ENCODE data around the gene ZNF575. TPM values are rescaled to one million over a fixed set of nuclear protein-coding genes. Genes with fewer than 3 reads are reported as not detected.

The ZNF575 gene
- total RNA-seq, 1 donor from 2014 or later: 1.3 TPM

DNA sequence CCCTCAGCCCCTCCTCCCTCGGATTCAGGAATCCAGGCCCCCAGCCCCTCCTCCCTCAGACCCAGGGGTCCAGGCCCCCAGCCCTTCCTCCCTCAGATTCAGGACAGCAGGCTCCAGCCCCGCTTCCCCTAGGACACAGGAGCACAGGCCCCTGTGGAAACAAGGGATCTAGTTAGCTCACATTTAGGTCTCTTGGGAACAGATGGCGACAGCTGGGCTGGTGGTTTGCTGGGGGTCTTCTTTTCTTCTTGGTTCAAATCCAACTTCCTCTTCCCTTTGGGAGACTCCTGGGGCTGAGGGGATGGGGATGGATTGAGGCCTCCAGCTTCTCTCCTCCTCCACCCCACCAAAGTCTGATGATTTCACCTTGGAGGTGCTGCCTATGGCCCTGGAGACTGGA, 19.6 kb downstream of the ZNF575 start:
- no peaks in the 10 kb centered on the region for H3K27me3 ChIP-seq (ENCODE audit: insufficient read depth, low read length)
- no peaks in the 10 kb centered on the region for H3K79me2 ChIP-seq (ENCODE audit: insufficient read depth, low read length)
- Mint-ChIP-seq H3K4me1 (ENCODE audit: low read depth, unreplicated experiment) (no peaks in the 10 kb centered on the region), H3K9me3 (ENCODE audit: unreplicated experiment) (no peaks in the 10 kb centered on the region), H3K4me3 (ENCODE audit: unreplicated experiment) (no peak overlapping the region), H3K27ac (ENCODE audit: unreplicated experiment) (no peak overlapping the region), H3K36me3 (ENCODE audit: low read depth, unreplicated experiment) (peaks cover 20% of the 10 kb centered on the region), H3K27me3 (ENCODE audit: low read depth, unreplicated experiment) (no peaks in the 10 kb centered on the region)
- no peak for TF ChIP-seq EZH2 (IDR thresholded peaks at IDR 0.05; ENCODE audit: insufficient read depth, low read length)
- TF ChIP-seq, protein P1, sequence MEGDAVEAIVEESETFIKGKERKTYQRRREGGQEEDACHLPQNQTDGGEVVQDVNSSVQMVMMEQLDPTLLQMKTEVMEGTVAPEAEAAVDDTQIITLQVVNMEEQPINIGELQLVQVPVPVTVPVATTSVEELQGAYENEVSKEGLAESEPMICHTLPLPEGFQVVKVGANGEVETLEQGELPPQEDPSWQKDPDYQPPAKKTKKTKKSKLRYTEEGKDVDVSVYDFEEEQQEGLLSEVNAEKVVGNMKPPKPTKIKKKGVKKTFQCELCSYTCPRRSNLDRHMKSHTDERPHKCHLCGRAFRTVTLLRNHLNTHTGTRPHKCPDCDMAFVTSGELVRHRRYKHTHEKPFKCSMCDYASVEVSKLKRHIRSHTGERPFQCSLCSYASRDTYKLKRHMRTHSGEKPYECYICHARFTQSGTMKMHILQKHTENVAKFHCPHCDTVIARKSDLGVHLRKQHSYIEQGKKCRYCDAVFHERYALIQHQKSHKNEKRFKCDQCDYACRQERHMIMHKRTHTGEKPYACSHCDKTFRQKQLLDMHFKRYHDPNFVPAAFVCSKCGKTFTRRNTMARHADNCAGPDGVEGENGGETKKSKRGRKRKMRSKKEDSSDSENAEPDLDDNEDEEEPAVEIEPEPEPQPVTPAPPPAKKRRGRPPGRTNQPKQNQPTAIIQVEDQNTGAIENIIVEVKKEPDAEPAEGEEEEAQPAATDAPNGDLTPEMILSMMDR (IDR thresholded peaks at IDR 0.05; ENCODE audit: insufficient read depth, low read depth, low read length): no peak
- no peak overlapping the region for H3K27ac ChIP-seq (ENCODE audit: low read depth, low read length)
- no peak overlapping the region for H2AFZ ChIP-seq (ENCODE audit: low read depth, low read length)
- no peak overlapping the region for H3K4me3 ChIP-seq (ENCODE audit: insufficient read depth, low read depth, low read length)
- no peaks in the 10 kb centered on the region for H3K4me1 ChIP-seq (ENCODE audit: insufficient read depth, low read length)
- peaks cover 8% of the 10 kb centered on the region for H4K20me1 ChIP-seq (ENCODE audit: insufficient read depth, low read length)
- no peak overlapping the region for H3K9ac ChIP-seq (ENCODE audit: low read length)
- H3K9me3 ChIP-seq (ENCODE audit: insufficient read depth, low read depth, low read length): no peaks in the 10 kb centered on the region
- FAIRE-seq (no peak), DNase-seq (ENCODE audit: low read depth) (no peak)
- H3K4me2 ChIP-seq (ENCODE audit: low read length): no peak overlapping the region
- peaks cover 9% of the 10 kb centered on the region for H3K36me3 ChIP-seq (ENCODE audit: insufficient read depth, low read length)

DNA sequence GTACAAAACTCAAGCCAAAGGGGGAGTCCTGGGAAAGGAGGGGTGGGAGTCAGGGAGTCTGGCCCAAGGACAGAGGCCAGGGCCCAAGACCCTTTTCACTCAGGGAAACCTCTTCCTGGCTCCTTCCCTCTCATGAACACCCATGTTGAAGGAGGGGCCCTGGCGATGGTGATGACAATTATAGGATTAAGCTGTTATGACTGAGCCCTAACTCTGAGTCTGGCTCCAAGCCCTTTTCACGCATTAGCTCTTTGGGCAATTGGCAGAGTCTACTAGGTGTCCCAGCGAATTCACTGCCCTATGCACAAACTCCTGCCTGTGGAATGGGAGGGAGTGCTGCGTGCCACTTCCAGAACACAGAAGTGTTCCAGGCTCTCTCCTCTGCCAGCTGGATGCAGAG, 20.7 kb downstream of the ZNF575 start:
- FAIRE-seq: no peak
- Histone ChIP-seq H3K9me3 (ENCODE audit: insufficient read depth, low read depth, low read length) (no peaks in the 10 kb centered on the region), H3K79me2 (ENCODE audit: insufficient read depth, low read length) (no peaks in the 10 kb centered on the region), H4K20me1 (ENCODE audit: insufficient read depth, low read length) (peaks cover 8% of the 10 kb centered on the region), H3K4me1 (ENCODE audit: insufficient read depth, low read length) (no peaks in the 10 kb centered on the region), H3K9ac (ENCODE audit: low read length) (no peak overlapping the region), H2AFZ (ENCODE audit: low read depth, low read length) (no peak overlapping the region), H3K4me3 (ENCODE audit: insufficient read depth, low read depth, low read length) (no peak overlapping the region), H3K36me3 (ENCODE audit: insufficient read depth, low read length) (peaks cover 9% of the 10 kb centered on the region), H3K27me3 (ENCODE audit: insufficient read depth, low read length) (no peaks in the 10 kb centered on the region), H3K27ac (ENCODE audit: low read depth, low read length) (no peak overlapping the region), H3K4me2 (ENCODE audit: low read length) (no peak overlapping the region)
- peaks cover 19% of the 10 kb centered on the region for H3K36me3 Mint-ChIP-seq (ENCODE audit: low read depth, unreplicated experiment)
- H3K4me3 Mint-ChIP-seq (ENCODE audit: unreplicated experiment): no peak overlapping the region
- no peak for TF ChIP-seq EZH2 (IDR thresholded peaks at IDR 0.05; ENCODE audit: insufficient read depth, low read length)
- TF ChIP-seq, protein P1 (IDR thresholded peaks at IDR 0.05; ENCODE audit: insufficient read depth, low read depth, low read length): no peak
- no peaks in the 10 kb centered on the region for H3K27me3 Mint-ChIP-seq (ENCODE audit: low read depth, unreplicated experiment)
- no peak for DNase-seq (ENCODE audit: low read depth)
- no peak overlapping the region for H3K27ac Mint-ChIP-seq (ENCODE audit: unreplicated experiment)
- H3K9me3 Mint-ChIP-seq (ENCODE audit: unreplicated experiment): no peaks in the 10 kb centered on the region
- no peaks in the 10 kb centered on the region for H3K4me1 Mint-ChIP-seq (ENCODE audit: low read depth, unreplicated experiment)

DNA sequence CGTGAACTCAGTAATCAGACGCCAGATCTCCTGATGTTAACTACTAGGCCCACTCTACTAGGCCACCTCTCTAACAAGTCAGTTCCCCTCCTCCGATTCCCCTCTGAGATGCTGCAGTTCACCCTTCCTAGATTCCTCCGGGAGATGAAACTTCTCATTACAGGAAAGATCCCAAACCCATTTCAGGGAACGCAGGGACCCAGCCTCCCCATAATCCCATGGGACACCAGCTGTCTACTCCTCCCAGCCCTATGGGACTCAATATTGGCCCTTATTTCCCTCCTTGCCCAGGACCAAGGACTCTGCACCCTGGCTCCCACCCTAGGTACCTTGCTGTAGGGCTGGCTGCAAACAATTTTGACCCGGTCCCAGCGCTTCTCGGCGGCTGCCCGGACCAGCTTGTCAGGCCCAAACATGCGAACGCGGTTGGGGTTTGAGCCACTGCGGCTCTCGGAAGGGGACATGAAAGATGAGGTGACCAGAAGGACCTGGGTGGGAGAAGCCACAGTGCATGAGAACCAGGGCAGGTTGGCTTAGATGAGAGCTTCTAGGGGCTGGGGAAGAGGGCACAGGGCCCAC, 21.4 kb downstream of the ZNF575 start:
- H3K4me1 ChIP-seq (ENCODE audit: insufficient read depth, low read length): no peaks in the 10 kb centered on the region
- no peaks in the 10 kb centered on the region for H3K4me1 Mint-ChIP-seq (ENCODE audit: low read depth, unreplicated experiment)
- peaks cover 16% of the 10 kb centered on the region for H3K36me3 Mint-ChIP-seq (ENCODE audit: low read depth, unreplicated experiment)
- H3K36me3 ChIP-seq (ENCODE audit: insufficient read depth, low read length): peaks cover 9% of the 10 kb centered on the region
- H3K27ac ChIP-seq (ENCODE audit: low read depth, low read length): no peak overlapping the region
- H3K9ac ChIP-seq (ENCODE audit: low read length): no peak overlapping the region
- H3K4me3 ChIP-seq (ENCODE audit: insufficient read depth, low read depth, low read length): no peak overlapping the region
- H3K4me2 ChIP-seq (ENCODE audit: low read length): no peak overlapping the region
- H3K27me3 ChIP-seq (ENCODE audit: insufficient read depth, low read length): no peaks in the 10 kb centered on the region
- H3K79me2 ChIP-seq (ENCODE audit: insufficient read depth, low read length): no peaks in the 10 kb centered on the region
- no peak overlapping the region for H3K27ac Mint-ChIP-seq (ENCODE audit: unreplicated experiment)
- DNase-seq (ENCODE audit: low read depth) (no peak), FAIRE-seq (no peak)
- no peak overlapping the region for H2AFZ ChIP-seq (ENCODE audit: low read depth, low read length)
- no peaks in the 10 kb centered on the region for H3K27me3 Mint-ChIP-seq (ENCODE audit: low read depth, unreplicated experiment)
- no peak for TF ChIP-seq EZH2 (IDR thresholded peaks at IDR 0.05; ENCODE audit: insufficient read depth, low read length)
- TF ChIP-seq, protein P1 (IDR thresholded peaks at IDR 0.05; ENCODE audit: insufficient read depth, low read depth, low read length): no peak
- H4K20me1 ChIP-seq (ENCODE audit: insufficient read depth, low read length): peaks cover 8% of the 10 kb centered on the region
- no peaks in the 10 kb centered on the region for H3K9me3 ChIP-seq (ENCODE audit: insufficient read depth, low read depth, low read length)
- no peaks in the 10 kb centered on the region for H3K9me3 Mint-ChIP-seq (ENCODE audit: unreplicated experiment)
- H3K4me3 Mint-ChIP-seq (ENCODE audit: unreplicated experiment): no peak overlapping the region
